A549 (cell line): ENCODE measurements around the gene KERA.

ENCODE experiments used
- CBX2 ChIP-seq: fragments of 200-600 bp; sonication (generic); IDR thresholded peaks from 2 replicates; pipeline ENCODE4 v1.6.1; 2016; ENCODE audit warnings: low read depth, mild to moderate bottlenecking, borderline replicate concordance
- CHD2 ChIP-seq: fragments of 150-350 bp; IDR thresholded peaks from 2 replicates; pipeline ENCODE4 v1.6.1; 2014; ENCODE audit warnings: low read length; ENCODE audit not compliant: partially characterized antibody
- HOXB5 ChIP-seq: fragments of 250-450 bp; sonication (Bioruptor Pico); IDR thresholded peaks from 2 replicates; pipeline ENCODE4 v1.5.0; 2020; ENCODE audit warnings: mild to moderate bottlenecking, moderate library complexity
- KDM5A ChIP-seq: fragments of 200-600 bp; sonication (generic); IDR thresholded peaks from 2 replicates; pipeline ENCODE4 v1.6.1; 2016; ENCODE audit warnings: antibody characterized with exemption, mild to moderate bottlenecking
- POLR2A ChIP-seq: IDR thresholded peaks from 2 replicates; pipeline ENCODE4 v1.6.1; 2012; ENCODE audit warnings: mild to moderate bottlenecking, low read length
- POLR2AphosphoS2 ChIP-seq: conservative IDR thresholded peaks from 2 replicates; pipeline ENCODE4 v1.6.1; 2012; ENCODE audit warnings: low read length, improper control_type of control experiment, inconsistent platforms
- RAD21 ChIP-seq, 2 experiments: fragments of >200 bp in 1 of 2; sonication (Bioruptor Twin) in 1 of 2; formaldehyde crosslinking in 1 of 2; IDR thresholded peaks in 1 of 2; conservative IDR thresholded peaks in 1 of 2; 2 replicates in 1 of 2; 3 replicates in 1 of 2; pipeline ENCODE4 v1.6.1; 2012 to 2018; ENCODE audit warnings: inconsistent platforms in 1 of 2
- RFX5 ChIP-seq: fragments of 450-650 bp; IDR thresholded peaks from 2 replicates; pipeline ENCODE4 v1.7.1; 2014; ENCODE audit warnings: antibody characterized with exemption, mild to moderate bottlenecking, moderate library complexity
- ZFP36 ChIP-seq: fragments of 450-650 bp; IDR thresholded peaks from 2 replicates; pipeline ENCODE4 v1.6.1; 2014; ENCODE audit warnings: borderline replicate concordance; ENCODE audit not compliant: partially characterized antibody
- TF ChIP-seq, protein P1 (sequence below): fragments of >200 bp; sonication (Bioruptor Twin); formaldehyde crosslinking; IDR thresholded peaks from 3 replicates; pipeline ENCODE4 v1.5.1; 2016
- TF ChIP-seq, protein P2 (sequence below): IDR thresholded peaks from 2 replicates; pipeline ENCODE4 v1.6.1; 2012
- TF ChIP-seq, protein P3 (sequence below): fragments of 250-450 bp; sonication (Bioruptor Pico); IDR thresholded peaks from 2 replicates; pipeline ENCODE4 v1.5.0; 2021; ENCODE audit warnings: mild to moderate bottlenecking, moderate library complexity, borderline replicate concordance

DNA sequence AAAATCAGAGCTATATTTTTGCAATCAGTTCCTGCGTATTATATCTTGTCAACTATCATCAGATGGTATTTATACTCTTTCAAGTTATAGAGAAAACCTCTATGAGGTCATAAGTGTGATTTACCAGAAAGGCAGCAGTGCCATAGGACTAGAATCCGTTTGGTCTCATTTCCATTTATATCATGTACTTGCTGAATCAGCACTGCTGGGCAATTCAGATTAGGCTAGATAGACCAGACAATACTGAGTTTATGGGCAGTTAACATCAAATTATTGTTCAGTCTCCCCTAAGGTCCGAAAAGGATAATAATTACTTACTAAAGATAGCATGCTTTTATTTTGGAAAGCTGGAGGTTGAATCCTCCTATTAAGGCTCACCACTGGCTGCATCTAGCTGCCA, 6.8 kb upstream of the KERA start:
- TF ChIP-seq KDM5A (no peak), POLR2A (no peak), RAD21 (conservative IDR thresholded peaks at IDR 0.05 in 1 of 2, IDR thresholded peaks at IDR 0.05 in 1 of 2) (no peak), POLR2AphosphoS2 (no peak), ZFP36 (no peak), HOXB5 (CRISPR knock-in tag) (no peak), RFX5 (no peak), CHD2 (no peak), CBX2 (no peak)
- TF ChIP-seq, protein P1, sequence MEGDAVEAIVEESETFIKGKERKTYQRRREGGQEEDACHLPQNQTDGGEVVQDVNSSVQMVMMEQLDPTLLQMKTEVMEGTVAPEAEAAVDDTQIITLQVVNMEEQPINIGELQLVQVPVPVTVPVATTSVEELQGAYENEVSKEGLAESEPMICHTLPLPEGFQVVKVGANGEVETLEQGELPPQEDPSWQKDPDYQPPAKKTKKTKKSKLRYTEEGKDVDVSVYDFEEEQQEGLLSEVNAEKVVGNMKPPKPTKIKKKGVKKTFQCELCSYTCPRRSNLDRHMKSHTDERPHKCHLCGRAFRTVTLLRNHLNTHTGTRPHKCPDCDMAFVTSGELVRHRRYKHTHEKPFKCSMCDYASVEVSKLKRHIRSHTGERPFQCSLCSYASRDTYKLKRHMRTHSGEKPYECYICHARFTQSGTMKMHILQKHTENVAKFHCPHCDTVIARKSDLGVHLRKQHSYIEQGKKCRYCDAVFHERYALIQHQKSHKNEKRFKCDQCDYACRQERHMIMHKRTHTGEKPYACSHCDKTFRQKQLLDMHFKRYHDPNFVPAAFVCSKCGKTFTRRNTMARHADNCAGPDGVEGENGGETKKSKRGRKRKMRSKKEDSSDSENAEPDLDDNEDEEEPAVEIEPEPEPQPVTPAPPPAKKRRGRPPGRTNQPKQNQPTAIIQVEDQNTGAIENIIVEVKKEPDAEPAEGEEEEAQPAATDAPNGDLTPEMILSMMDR: no peak
- TF ChIP-seq, protein P2, sequence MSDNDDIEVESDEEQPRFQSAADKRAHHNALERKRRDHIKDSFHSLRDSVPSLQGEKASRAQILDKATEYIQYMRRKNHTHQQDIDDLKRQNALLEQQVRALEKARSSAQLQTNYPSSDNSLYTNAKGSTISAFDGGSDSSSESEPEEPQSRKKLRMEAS: no peak
- TF ChIP-seq, protein P3, sequence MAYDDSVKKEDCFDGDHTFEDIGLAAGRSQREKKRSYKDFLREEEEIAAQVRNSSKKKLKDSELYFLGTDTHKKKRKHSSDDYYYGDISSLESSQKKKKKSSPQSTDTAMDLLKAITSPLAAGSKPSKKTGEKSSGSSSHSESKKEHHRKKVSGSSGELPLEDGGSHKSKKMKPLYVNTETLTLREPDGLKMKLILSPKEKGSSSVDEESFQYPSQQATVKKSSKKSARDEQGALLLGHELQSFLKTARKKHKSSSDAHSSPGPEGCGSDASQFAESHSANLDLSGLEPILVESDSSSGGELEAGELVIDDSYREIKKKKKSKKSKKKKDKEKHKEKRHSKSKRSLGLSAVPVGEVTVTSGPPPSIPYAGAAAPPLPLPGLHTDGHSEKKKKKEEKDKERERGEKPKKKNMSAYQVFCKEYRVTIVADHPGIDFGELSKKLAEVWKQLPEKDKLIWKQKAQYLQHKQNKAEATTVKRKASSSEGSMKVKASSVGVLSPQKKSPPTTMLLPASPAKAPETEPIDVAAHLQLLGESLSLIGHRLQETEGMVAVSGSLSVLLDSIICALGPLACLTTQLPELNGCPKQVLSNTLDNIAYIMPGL (CRISPR knock-in tag): no peak
